GM18519 (cell line): ENCODE results near the gene REELD1.

Experiments
- ATAC-seq: cut with Tn5 transposase; IDR thresholded peaks from one replicate; pipeline ENCODE4 v1.9.1; 2021; ENCODE audit warnings: mild to moderate bottlenecking, moderate library complexity; ENCODE audit not compliant: unreplicated experiment, low FRiP score

REELD1 gene

GRCh38 chr4:146222313-146222712 lies 8.0 kb downstream of the REELD1 start:
- no peak for ATAC-seq

- ATAC-seq: no peak
These were observed 10.1 kb downstream of the REELD1 start for GRCh38 chr4:146224326-146224966.

GRCh38 chr4:146229406-146229805 lies 15.1 kb downstream of the REELD1 start:
- ATAC-seq: no peak

GRCh38 chr4:146232131-146232722 lies 17.9 kb downstream of the REELD1 start:
- ATAC-seq: no peak

GRCh38 chr4:146235654-146236177 lies 21.4 kb downstream of the REELD1 start:
- ATAC-seq: no peak

GRCh38 chr4:146236216-146236615 lies 21.9 kb downstream of the REELD1 start:
- ATAC-seq: no peak

GRCh38 chr4:146237092-146237491 lies 22.8 kb downstream of the REELD1 start:
- no peak for ATAC-seq

GRCh38 chr4:146238107-146238506 lies 23.8 kb downstream of the REELD1 start:
- no peak for ATAC-seq

- peak; percentile 94 for ATAC-seq
These were observed 29.0 kb downstream of the REELD1 start for GRCh38 chr4:146243141-146243882.

- ATAC-seq: no peak
These were observed 29.5 kb downstream of the REELD1 start for GRCh38 chr4:146243883-146244277.

GRCh38 chr4:146244496-146244895 lies 30.2 kb downstream of the REELD1 start:
- no peak for ATAC-seq

- ATAC-seq: no peak
These were observed 30.9 kb downstream of the REELD1 start for GRCh38 chr4:146245246-146245645.

GRCh38 chr4:146245850-146246249 lies 31.5 kb downstream of the REELD1 start:
- ATAC-seq: no peak

- ATAC-seq: no peak
These were observed 32.0 kb downstream of the REELD1 start for GRCh38 chr4:146246381-146246780.

- no peak for ATAC-seq
These were observed 33.0 kb downstream of the REELD1 start for GRCh38 chr4:146247356-146247755.

- ATAC-seq: no peak
These were observed 38.8 kb downstream of the REELD1 start for GRCh38 chr4:146252969-146253611.

GRCh38 chr4:146255463-146255862 lies 41.1 kb downstream of the REELD1 start:
- ATAC-seq: no peak

- no peak for ATAC-seq
These were observed 41.5 kb downstream of the REELD1 start for GRCh38 chr4:146255874-146256273.

- ATAC-seq: no peak
These were observed 42.0 kb downstream of the REELD1 start for GRCh38 chr4:146256328-146256727.

- no peak for ATAC-seq
These were observed 43.2 kb downstream of the REELD1 start for GRCh38 chr4:146257511-146257910.

- ATAC-seq: no peak
These were observed 46.2 kb downstream of the REELD1 start for GRCh38 chr4:146260521-146260920.
